Neutrophil (primary cell): ENCODE results near the gene RNF144A.

ENCODE experiments used
- H3K27ac ChIP-seq: fragments of 200-600 bp; sonication (generic); 2 replicates; pipeline ENCODE4 v1.5.1; 2016; ENCODE audit warnings: mild to moderate bottlenecking, moderate library complexity
- H3K27me3 ChIP-seq: fragments of 200-600 bp; sonication (generic); 2 replicates; pipeline ENCODE4 v1.6.0; 2016; ENCODE audit warnings: mild to moderate bottlenecking
- H3K36me3 ChIP-seq: fragments of 200-600 bp; sonication (generic); 2 replicates; pipeline ENCODE4 v1.5.1; 2017
- H3K4me1 ChIP-seq, 2 experiments: fragments of 200-600 bp in 1 of 2; sonication (generic) in 1 of 2; 1 replicate in 1 of 2; 2 replicates in 1 of 2; pipeline versions ENCODE4 v1.5.1 to v1.6.1; 2013 to 2016; ENCODE audit warnings: low read depth in 1 of 2, low read length in 1 of 2, mild to moderate bottlenecking in 1 of 2, moderate library complexity in 1 of 2; ENCODE audit not compliant: control insufficient read depth in 1 of 2, insufficient read depth in 1 of 2
- H3K4me3 ChIP-seq, 2 experiments: fragments of 200-600 bp in 1 of 2; sonication (generic) in 1 of 2; 1 replicate in 1 of 2; 2 replicates in 1 of 2; pipeline ENCODE4 v1.5.1; 2013 to 2016; ENCODE audit warnings: low read depth in 1 of 2, low read length in 1 of 2, mild to moderate bottlenecking in 1 of 2, moderate library complexity in 1 of 2
- H3K9me3 ChIP-seq: fragments of 200-600 bp; sonication (generic); 2 replicates; pipeline ENCODE4 v1.5.1; 2016
- CTCF ChIP-seq: fragments of 200-600 bp; sonication (generic); IDR thresholded peaks from 2 replicates; pipeline ENCODE4 v1.5.1; 2016; ENCODE audit warnings: antibody characterized with exemption

The RNF144A gene

GRCh38 chr2:7028846-7029245 is 111.6 kb downstream of the RNF144A start:
- TF ChIP-seq CTCF: no peak
- Histone ChIP-seq H3K27me3 (no peaks in the 10 kb centered on the region), H3K27ac (peak overlapping the region; percentile 43), H3K4me3 (no peak overlapping the region), H3K4me1 (peaks cover 25 to 28% of the 10 kb centered on the region in 2 experiments), H3K9me3 (no peaks in the 10 kb centered on the region), H3K36me3 (peaks cover 17% of the 10 kb centered on the region)

GRCh38 chr2:7029291-7030059 is 112.3 kb downstream of the RNF144A start:
- Histone ChIP-seq H3K27me3 (no peaks in the 10 kb centered on the region), H3K9me3 (no peaks in the 10 kb centered on the region), H3K27ac (peak overlapping the region; percentile 43), H3K4me3 (no peak overlapping the region), H3K36me3 (peaks cover 13% of the 10 kb centered on the region), H3K4me1 (peaks cover 25 to 28% of the 10 kb centered on the region in 2 experiments)
- TF ChIP-seq CTCF: no peak

GRCh38 chr2:7030810-7031209 is 113.6 kb downstream of the RNF144A start:
- H3K27ac ChIP-seq: peak overlapping the region; percentile 86
- no peaks in the 10 kb centered on the region for H3K9me3 ChIP-seq
- no peaks in the 10 kb centered on the region for H3K27me3 ChIP-seq
- no peak overlapping the region for H3K4me3 ChIP-seq
- H3K36me3 ChIP-seq: peaks cover 11% of the 10 kb centered on the region
- TF ChIP-seq CTCF: no peak
- peaks cover 25 to 28% of the 10 kb centered on the region in 2 experiments for H3K4me1 ChIP-seq

- peak overlapping the region; percentile 17 to 37 for H3K4me3 ChIP-seq
- no peaks in the 10 kb centered on the region for H3K9me3 ChIP-seq
- peaks cover 20% of the 10 kb centered on the region for H3K36me3 ChIP-seq
- H3K27ac ChIP-seq: peak overlapping the region; percentile 86
- H3K4me1 ChIP-seq: peaks cover 25 to 28% of the 10 kb centered on the region in 2 experiments
- peak; percentile 52 for TF ChIP-seq CTCF
- H3K27me3 ChIP-seq: no peaks in the 10 kb centered on the region
These were observed 114.5 kb downstream of the RNF144A start for GRCh38 chr2:7031547-7032245.

GRCh38 chr2:7032371-7032770 is 115.2 kb downstream of the RNF144A start:
- peak overlapping the region; percentile 86 for H3K27ac ChIP-seq
- H3K36me3 ChIP-seq: peaks cover 26% of the 10 kb centered on the region
- no peak for TF ChIP-seq CTCF

More at GRCh38 chr2:7032371-7032770, 115.2 kb downstream of the RNF144A start:
- Histone ChIP-seq H3K4me3 (no peak overlapping the region), H3K27me3 (no peaks in the 10 kb centered on the region), H3K4me1 (peaks cover 25 to 28% of the 10 kb centered on the region in 2 experiments), H3K9me3 (no peaks in the 10 kb centered on the region)
